Femur (tissue), 1 donor: ENCODE results near the gene SCAMP1.
"Not testable (repeated sequence)": the region's sequence is repeated elsewhere in the genome, so short reads cannot be mapped to it uniquely, and the experiment has no call there.

ENCODE experiments used
- DNase-seq: peaks from one replicate; pipeline ENCODE4 v3.0.0-alpha.2; 2017

The SCAMP1 gene

GRCh38 chr5:78361631-78361993 lies 1.2 kb downstream of the SCAMP1 start:
- no peak for DNase-seq

DNA sequence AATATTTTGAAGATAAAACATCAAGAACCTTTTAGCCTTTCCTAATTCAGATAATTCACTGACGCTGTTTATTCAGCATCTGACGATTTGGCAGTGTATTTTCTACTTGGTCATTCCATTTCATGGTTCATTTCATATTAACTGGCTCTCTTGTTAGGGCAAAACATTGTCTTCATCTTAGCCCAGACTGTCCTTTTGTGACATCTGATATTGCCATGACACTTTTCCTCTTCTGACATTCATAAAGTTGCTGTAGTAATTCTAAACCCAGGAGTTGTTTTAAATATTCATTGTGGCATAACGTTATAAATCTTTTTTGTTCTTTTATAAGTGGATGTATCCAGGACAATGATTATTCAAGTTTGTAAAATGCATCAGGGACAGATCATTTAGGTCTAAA lies 1.8 kb downstream of the SCAMP1 start:
- no peak for DNase-seq

DNA sequence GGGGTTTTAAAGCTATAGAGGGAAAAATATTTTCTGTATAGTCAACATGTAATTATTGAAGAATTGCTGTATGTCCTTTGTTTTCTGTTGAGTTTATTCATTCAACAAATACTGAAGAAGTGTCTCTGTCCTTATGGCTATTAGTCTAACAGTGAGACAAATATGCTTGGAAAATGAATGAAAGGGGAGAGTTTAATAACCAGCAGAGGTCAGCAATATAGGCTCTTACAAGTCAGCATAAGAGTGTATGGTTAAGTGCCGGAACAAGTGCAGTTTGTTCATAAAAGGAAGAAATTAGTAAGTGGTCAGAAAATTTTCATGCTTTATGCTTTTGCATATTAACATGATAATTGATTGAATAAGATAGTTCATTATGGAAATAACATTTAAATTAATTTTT lies 3.6 kb downstream of the SCAMP1 start:
- DNase-seq = no peak

- no peak for DNase-seq
These were observed 7.0 kb downstream of the SCAMP1 start for GRCh38 chr5:78367318-78367991.

GRCh38 chr5:78369680-78370079 lies 9.3 kb downstream of the SCAMP1 start:
- DNase-seq = no peak

- DNase-seq = no peak
These were observed 12.8 kb downstream of the SCAMP1 start for GRCh38 chr5:78373231-78373630.

DNA sequence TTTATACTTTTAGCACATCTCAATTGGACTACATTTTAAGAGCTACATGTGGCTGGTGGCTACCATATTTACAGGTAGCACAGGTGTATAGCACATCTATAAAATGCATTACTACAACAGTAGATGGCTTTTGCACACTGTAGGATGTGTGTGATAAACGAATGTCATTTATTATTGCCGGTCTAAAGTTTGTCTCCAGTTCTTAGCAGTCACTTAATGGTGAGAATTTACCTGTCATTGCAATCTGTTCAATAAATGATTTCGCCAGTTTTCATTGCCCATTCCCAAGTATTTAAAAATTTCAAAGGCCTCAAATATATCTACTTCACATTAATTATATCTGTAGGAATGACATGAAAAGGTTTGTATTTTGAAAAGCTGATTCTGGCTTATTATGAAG lies 15.9 kb downstream of the SCAMP1 start:
- DNase-seq = no peak

GRCh38 chr5:78377056-78377717 lies 16.8 kb downstream of the SCAMP1 start:
- DNase-seq = no peak

- DNase-seq = no peak
These were observed 17.3 kb downstream of the SCAMP1 start for GRCh38 chr5:78377718-78378105.

DNA sequence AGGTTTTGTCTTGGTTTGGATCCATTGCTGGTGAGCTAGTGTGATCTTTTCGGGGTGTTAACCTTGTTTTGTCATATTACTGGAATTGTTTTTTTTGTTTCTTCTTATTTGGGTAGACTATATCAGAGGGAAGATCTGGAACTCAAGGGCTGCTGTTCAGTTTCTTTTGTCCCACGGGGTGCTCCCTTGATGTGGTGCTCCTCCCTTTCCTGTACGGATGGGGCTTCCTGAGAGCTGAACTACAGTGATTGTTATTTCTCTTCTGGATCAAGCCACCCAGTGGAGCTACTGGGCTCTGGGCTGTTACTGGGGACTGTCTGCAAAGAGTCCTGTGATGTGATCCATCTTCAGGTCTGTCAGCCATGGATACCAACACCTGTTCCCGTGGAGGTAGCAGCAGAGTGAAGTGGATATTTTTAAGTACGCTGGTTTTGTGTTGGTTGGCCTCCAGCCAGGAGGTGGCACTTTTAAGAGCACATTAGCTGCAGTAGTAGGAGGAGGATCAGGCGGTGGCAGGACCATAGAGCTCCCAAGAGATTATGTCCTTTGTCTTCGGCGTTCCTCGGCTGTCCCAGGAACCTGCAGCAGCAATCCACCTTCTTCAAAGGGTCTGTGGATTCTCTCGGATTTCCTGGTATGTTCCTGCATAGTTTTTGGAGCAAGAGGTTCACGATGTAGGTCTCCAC lies 27.2 kb downstream of the SCAMP1 start:
- no peak for DNase-seq

DNA sequence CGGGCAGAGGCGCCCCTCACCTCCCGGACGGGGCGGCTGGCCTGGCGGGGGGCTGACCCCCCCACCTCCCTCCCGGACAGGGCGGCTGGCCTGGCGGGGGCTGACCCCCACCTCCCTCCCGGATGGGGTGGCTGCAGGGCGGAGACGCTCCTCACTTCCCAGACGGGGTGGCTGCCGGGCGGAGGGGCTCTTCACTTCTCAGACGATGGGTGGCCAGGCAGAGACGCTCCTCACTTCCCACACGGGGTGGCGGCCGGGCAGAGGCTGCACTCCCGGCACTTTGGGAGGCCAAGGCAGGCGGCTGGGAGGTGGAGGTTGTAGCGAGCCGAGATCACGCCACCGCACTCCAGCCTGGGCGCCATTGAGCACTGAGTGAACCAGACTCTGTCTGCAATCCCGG lies 30.9 kb downstream of the SCAMP1 start:
- not testable (repeated sequence) for DNase-seq

- DNase-seq = no peak
These were observed 37.4 kb downstream of the SCAMP1 start for GRCh38 chr5:78397831-78398230.

DNA sequence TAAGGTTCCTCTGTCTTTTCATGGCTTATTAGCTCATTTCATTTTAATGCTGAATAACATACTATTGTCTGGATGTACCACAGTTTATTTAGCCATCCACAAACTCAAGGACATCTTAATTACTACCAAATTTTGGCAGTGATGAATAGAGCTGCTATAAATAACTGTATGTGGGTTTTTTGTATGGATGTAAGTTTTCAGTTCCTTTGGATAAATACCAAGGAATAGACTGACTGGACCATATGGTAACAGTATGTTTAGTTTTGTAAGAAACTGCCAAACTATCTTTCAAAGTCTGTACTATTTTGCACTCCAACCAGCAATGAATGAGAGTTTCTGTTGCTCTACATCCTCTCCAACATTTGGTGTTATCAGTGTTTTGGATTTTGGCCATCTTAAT lies 38.7 kb downstream of the SCAMP1 start:
- no peak for DNase-seq

- DNase-seq = no peak
These were observed 44.4 kb downstream of the SCAMP1 start for GRCh38 chr5:78404682-78405293.

- no peak for DNase-seq
These were observed 45.7 kb downstream of the SCAMP1 start for GRCh38 chr5:78405829-78406750.

DNA sequence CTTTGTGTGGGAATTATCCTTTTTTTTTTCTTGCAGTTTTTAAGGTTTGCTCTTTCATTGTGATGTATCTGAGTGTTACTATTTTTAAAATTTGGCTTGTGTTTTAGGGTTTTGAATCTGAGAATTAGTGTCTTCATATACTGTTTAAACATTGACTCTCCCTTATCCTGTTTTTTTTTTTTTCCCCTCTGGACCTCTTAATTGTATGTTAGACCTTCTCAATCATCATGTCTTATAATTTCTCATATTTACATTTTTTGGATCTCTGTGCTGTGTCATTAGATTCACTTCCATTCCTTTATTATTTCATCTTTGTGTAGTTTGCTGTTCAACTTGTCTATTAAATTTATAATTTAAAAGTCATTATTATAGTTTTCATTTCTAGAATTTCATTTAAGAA lies 47.0 kb downstream of the SCAMP1 start:
- DNase-seq = no peak

- no peak for DNase-seq
These were observed 51.2 kb downstream of the SCAMP1 start for GRCh38 chr5:78411586-78411985.

GRCh38 chr5:78416677-78417425 lies 56.4 kb downstream of the SCAMP1 start:
- DNase-seq = no peak

DNA sequence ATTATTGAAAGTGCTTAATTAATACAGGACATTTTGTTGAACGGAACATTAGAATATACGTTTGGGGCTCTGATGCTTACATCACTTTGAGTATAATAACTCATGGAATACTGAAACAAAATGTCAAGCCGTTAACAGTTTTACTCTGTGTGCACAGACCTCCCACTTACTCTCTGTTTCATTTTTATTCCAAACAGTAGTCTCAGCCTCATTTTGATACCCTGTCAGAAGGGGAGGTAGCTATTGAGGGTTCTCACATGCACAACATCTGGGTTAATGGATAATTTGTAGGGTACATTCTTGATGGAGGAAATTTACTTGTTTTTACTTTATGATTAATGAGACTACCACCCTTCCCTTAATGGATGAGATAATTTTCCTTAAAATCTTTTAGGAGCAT lies 59.0 kb downstream of the SCAMP1 start:
- no peak for DNase-seq

- DNase-seq = no peak
These were observed 60.1 kb downstream of the SCAMP1 start for GRCh38 chr5:78420548-78420947.

DNA sequence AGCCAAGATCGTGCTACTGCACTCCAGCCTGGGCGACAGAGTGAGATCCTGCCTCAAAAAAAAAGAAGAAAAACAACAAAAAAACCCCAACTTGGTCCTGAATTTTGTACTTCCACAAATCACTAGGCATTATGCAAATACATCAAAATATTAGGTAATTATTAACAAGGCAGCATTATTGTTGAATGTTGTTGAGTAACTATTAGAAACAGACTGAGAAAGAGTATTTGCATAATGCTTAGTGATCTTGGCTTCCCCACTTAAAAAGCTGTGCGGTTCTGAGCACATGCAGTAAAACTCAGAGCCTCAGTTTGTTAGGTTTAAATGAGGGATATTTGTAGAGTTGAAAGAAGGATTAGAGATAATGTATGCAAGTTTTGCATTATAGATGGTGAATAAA lies 64.2 kb downstream of the SCAMP1 start:
- no peak for DNase-seq
